ENCODE data around the gene GTF3C1.

GTF3C1 gene

DNA sequence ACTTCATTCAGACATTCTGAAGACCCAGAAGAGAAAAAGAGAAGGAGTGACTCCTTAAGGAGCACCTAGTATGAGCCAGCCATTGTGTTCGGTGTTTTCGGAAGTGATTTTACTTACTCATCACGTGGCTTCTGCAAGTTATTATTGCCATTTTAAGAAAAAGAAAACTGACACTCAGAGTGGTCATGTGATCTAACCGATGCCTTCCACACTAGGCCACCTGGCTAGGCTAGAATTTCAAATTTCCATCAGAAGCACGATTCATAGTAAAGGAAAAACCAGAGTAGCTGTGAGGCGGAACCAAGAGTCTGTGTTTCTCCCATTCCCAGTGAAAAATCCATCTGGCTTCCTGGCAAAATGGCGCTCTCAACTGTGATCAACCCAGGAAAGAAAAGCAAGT lies 32.0 kb downstream of the GTF3C1 start:
- no peak for FAIRE-seq

DNA sequence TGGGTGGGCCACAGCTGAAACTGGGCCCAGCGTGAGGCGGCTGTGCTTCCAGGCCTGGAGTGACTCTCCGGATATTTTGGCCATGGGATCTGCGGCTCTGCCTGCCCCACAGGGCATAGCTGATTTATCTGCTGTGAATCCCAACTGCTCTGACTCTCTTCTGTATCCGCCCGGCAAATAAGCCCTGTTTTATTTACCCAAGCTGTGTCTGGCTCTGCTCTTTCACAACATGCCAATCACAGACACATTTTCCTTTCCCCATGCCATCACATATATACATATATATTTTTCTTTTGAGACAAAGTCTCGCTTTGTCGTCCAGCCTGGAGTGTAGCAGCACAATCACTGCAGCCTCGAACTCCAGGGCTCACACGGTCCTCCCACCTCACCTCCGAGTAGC lies 33.3 kb downstream of the GTF3C1 start:
- no peak for FAIRE-seq

DNA sequence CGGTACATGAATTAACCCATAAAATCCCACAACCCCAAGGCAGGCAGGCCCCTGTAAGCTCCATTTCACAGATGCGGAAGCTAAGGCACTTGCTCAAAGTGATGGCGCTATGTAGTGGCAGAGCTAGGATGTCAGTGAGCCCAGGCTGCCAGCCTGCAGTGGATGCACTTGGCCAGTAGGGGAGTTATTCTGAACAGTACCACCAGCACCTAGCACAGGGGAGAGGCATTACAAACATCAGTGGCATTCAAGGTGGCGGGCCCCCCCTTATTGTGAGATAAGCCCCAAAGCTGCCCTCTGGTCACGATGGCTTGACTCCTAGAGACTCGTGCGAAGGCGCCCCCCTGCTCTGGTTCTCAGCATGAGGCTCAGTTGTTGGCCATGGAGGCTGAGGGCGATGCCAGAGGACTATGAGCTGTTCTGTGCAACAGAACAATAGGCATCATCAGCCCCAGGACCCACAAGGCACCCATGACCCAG lies 33.8 kb downstream of the GTF3C1 start:
- no peak for FAIRE-seq

DNA sequence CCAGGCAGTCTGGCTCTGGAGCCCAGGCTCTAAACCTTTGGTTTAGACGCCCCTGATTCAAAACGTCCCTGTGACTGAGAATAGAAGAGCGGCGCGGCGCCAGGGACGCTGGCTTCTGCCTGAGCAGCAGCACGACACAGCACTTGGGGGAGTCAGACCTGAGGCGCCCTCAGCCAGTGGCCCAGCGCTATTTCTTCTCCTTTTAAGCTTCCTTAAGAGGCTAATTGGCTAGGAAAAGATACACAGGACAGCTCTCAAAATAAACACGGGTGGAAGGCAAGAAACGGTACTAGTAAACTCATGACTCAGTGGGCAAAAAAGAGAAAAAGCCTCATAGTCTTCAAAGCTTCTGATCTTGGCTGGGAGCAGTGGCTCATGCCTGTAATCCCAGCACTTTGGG lies 34.9 kb downstream of the GTF3C1 start:
- no peak for FAIRE-seq

DNA sequence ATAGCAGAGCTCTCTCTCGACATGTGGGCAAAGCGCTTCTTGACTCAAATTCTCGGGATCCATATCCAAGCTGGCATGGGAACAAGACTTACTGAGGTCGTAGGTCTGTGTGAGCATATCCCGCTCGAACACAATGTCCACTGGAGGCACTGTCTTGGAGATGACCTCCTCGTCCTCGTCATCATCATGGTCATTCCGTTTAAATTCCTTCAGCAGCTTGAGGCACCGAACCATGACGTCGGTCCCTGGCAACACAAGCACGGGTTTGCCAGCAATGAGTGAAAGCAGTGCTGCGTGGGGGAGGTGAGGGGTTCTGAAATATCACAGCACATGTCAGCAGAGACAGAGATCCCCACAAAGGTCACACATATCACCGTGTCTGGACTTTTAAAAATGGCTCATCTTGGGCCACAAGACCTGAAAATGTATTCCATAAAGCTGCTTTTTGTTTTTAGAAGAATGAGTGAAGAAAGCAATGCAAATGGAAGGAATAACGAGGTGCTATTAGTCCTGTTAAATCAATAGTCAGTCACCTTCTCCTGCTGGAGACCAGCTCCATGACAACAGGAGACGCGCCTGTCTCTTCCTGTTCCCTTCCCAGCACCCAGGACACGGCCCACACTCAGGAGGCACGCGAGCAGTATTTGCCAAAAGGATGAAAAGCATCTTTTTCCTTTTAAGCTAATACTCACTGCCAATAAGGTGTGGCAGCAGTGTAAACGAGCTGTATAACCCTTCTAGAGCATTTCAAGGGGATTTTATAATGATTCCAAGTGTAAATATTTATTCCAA lies 37.9 kb downstream of the GTF3C1 start:
- no peak for FAIRE-seq

DNA sequence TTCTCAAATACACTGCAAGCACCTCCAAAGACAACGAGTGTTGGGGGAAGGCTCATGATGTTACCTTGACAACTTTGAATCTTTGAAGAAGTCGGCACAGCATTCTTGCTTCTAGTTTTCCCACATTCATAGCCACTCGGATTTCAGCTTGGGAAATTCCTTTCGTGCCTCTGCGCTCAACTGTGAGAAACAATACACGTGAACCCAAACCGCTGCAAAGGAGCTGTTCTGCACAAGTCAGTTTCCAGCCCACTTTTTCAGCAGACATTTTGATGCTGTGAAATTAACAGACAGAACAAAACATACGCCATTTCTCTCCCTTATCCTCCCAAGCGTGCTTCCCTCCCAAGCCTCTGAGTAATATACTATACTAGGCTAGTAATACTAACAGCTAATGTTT lies 41.2 kb downstream of the GTF3C1 start:
- FAIRE-seq, result no peak

DNA sequence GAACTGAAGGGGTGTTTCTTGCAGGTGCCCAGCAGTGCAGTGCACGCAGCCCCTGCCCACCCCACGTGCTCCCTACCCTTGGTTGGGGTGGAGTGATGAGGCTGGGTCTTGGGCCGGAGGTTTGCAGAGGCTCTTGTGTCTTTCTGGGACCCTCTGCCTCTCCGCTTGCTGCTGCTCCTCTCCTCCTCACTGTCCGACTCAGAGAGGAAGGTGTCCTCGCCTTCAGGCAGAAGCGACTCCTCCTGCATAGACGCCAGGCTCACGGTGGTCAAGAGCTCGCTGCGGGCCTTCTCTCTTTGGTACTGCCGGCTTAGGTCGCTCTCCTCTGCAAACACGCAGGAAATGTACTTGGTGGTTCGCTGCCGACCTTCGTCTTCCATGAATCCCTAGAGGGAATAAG lies 42.9 kb downstream of the GTF3C1 start:
- FAIRE-seq, result no peak

DNA sequence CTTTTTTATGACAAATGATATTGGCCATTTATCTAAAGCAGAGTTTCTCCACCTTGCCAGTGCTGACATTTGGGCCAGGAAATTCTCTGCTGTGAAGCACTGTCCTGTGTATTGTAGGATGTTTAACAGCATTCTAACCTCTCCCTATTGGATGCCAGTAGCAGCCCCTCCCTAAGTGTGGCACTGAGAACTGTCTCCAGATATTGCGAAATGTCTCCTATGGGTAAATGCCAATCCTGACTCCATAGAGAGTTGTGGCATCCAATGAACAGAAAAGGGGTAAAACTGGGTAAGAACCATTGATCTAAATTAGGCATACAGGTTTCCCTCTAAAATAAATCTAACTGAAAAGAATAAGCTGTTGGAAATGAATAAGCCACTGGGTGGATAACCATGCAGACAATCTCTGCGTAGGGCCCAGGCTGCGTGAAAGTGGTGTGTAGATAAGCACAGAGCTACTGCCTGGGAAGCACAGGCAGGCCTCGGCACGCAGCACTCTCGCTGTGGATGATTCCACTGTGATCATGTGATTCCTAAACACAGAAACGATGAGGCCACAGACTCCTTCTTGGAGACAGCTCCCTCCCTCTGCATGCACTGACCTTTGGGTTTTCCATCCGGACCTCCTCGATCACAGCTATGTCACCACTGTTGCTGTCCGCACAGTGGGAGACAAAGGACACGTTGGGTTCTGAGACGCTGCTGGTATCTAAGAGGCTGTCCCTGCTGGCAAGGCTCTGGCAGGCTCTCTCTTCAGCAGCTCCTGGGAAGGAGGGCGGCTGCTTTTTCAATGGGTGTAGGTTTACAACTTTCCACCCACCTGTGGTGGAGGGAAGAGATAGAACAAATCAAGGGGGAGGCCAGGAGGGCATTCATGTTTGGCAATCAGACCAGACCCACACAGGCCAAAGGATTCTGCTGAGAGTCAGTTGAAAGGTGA lies 44.1 kb downstream of the GTF3C1 start:
- no peak for FAIRE-seq

DNA sequence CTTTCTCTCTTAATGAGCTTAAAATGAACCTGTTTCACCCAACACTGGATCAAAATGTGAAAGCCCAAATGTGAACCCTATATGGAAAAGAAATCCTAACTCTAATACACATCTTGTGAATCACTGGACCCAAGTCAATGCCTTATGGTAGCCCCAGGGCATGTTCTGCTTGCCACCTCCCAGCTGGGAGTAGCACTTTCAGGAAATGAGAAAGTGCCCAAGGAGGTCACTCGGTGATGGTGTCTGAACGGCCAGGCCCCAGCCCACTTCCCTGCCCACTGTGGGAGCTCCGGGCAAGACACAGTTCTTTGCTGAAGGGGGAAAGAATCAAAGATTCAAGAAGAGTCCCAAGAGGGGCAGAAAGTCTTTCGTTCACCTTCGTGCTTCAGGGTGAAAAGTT lies 46.1 kb downstream of the GTF3C1 start:
- FAIRE-seq, result no peak

DNA sequence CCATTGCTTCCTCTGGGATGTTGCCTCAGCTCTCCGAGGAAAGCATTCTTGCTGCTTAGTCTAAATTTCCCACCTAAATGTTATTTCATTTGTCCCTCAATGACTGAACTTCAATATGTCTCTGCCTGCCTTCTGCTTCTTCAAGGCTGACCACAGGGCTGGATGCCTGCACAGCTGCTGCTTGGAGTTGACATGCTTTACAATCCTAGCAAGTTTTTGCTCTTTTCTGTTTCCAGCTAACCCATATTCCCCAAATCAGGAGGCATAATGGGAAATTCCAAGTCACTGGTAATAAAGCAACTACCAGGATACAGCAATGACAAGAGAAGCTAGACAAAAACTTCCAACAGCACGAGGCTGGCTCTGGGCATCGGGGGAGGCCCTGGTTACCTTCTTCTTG lies 48.9 kb downstream of the GTF3C1 start:
- no peak for FAIRE-seq

DNA sequence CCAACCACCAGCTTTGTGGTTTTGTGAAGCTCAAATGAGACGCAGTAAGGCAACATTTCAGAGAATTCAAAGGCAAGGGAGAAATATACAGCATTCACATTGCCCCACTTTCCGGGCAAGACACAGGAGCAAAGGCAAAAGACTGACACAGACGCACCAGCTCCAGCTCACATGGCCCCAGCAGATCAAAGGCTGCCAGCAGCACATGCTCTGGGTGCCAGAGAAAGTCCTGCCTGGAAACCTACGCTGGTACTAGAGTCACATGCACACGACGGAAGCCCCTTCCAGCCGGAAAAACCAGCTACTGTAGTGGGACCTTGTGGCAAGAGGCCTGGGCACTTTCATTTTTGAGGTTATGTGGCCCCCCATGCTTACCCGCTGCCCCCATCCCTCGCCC lies 50.1 kb downstream of the GTF3C1 start:
- FAIRE-seq, result no peak

DNA sequence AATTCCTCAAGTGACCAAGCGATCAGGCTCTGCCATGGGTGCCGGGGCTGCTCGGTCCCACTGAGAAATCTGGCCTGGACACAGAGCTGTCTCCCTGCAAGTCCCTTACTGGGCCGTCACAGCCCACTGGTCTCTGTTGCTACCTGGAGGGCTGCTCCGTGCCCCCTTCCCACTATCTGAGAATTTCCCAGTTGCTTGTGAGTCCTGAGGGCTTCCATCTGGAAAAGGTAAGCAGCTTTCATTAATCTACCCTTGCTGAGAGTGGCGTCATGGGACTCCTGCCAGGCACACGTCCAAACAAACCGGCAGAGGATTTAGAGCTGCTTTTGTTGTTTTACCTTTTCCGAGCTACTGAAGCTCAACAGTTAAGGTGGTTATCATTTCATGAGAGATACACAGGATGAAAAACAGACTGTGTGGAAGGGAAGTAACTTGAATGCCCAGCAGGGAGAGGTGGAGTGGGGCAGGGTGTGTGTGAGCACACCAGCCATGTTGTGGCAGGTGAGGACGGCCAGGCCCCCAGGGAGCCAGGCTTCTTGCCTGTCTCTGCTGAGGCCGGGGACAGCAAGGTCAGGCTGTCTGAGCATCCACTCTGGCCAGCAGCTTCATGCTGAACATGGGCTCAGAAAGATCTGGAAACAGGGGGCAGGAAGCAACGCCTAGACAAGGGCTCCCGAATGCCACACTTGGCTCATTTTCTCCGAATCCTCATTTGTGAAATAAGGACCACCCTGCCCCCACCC lies 50.6 kb downstream of the GTF3C1 start:
- no peak for FAIRE-seq

DNA sequence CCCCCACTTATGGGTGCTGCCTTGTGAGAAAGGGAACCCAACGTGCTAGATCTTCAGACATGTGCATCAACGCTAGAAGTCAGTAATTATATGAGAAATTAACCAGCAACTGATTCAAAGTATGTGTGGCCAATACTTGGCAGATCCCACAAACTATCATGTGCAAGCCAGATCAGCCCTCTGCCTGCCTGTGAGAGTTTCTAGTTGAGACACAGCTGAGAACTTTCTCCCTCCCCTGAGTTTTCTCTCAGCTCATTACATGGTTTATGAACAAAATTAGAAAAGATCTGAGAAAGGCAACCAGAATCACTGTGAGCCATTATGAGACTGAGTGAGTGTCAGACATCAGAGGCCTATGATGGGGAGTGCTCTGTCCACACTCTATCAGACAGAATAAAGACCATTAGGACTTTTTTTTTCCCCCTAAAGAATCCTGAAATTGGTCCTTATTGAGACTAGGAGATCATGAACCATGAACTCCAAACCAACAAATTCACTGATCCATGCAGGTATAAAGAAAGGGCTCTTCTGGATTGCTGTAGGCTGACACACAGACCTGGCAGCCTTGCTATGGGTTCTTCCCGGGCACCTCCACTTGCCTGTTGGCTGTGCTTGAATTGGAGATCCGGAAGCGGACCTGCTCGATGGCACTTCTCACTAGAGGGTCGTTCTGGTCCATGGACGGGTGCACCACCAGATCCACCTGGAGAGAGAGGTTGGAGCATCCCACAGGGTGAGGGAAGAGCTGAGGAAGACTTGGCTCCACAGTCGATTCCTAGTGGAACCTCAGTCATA lies 51.5 kb downstream of the GTF3C1 start:
- no peak for FAIRE-seq

DNA sequence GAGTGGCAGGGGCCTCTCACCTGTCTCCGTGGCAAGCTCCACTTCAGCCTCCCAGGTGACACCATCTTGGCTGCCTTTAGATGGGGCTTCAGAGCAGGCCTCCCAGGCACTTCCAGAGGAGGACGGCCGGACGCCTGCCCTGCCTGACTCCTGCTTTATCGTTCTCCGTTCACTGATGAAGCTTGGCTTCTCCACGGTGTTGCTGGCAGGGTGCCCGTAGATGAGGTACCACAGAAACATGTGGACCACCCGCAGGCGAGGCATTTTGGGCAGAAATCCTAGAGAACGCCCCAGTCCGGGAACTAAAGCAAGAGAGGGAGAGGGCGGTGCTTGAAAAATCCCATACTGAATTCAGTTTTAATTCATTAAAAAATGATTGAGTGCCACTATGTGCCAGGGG lies 54.5 kb downstream of the GTF3C1 start:
- FAIRE-seq, result no peak

DNA sequence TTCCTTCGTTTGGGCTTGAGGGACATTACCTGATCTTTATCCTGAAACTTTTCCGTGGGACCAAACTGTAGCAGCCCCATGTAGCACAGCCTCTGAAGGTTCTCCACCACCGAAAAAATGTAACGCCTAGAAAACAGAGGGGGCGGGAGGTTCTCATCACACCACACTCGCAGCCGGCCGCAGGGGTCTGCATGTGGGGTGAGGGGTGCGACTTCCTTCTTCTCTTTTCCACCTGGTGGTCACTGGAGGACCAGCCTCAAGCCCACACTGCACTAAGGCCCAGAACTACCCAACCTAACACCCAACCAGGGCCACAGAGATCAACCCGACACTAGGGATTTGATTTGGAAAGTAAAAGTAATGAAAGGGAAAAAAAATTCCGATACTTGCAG lies 57.1 kb downstream of the GTF3C1 start:
- FAIRE-seq, result no peak

DNA sequence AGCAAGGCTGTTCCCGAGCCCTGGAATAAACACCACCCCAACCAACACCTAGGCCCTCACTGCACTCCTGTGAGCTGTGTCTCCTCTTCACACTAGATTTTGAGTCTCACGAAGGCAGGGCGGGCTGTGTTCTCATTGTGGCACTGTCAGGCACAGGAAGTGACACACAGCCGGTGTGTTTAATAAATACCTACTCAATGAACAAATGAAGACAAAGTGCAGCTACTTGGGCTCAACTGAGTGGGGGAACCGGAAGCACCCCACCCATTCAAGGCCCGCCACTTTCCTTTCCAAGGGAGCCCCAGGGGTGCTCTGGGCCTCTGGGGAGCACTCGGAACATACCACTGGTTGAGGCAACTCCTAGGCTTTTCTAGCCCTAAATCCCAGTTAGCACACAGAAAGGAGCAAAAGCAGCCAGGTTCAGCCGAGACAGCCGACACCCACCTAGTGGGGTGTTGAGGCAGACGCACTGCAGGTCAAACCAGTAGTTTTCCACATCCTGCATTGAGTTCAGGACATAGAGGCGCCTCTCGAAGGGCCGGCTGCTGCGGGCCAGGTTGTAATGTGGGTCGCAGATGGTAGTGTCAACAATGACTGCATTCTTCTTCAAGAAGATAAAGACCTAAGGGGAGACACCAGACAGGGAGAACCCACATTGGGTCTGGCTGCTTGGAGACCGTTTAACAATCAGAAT lies 57.7 kb downstream of the GTF3C1 start:
- no peak for FAIRE-seq

DNA sequence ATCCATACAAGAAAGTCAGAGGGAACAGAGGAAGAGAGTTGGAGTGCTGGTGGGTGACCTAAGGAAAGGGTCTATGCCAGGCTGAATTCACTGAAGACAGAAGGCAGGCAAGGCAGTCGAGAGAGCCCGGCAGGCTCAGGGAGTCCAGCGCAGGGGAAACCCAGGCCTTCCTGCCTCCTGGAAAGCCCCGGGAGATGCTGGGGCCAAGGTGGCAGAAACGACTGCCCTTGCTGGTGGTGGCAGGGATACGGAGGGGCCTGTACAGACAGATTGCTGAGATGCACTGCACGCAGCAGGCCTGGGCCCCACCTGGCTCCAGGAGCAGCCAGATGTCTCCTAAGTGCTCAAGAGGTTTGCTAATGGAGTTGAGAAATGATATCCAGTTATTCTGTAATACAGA lies 59.8 kb downstream of the GTF3C1 start:
- no peak for FAIRE-seq

DNA sequence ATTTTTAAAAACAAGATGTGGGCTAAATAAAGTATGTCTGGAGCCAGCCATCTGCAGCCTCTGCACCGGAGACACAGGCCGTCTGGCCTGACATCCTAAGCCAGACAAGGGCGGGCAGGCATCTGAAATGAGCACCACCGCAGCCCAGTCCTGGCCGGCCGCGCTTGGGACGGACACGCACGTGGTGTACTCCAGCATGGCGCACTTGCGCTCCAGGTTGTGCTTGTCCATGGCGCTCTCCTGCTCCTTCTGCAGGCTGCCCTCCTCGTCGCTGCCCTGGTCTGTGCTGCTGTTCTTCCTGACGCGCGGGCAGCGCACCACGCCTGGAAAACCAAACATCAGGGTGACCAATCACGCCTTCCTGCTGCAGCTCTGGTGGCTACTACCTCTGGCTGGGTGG lies 60.3 kb downstream of the GTF3C1 start:
- no peak for FAIRE-seq

DNA sequence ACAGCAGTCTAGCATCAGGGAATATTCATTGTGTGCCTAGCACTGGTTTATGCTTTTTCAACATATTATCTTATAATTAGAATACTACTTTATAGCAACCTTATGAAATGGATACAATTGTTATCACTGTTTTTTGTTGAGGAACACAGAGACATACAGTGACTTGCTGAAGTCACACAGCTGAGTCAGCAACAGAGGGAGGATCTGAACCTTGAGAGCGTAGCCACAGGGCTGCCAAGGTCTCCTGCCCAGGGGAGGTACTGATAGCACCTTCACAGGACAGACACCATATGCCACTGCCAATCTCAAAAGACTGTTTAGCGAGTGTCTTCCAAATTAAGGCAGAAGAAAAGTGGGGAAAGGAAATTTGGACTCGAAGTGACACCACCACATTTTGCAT lies 63.0 kb downstream of the GTF3C1 start:
- no peak for FAIRE-seq

DNA sequence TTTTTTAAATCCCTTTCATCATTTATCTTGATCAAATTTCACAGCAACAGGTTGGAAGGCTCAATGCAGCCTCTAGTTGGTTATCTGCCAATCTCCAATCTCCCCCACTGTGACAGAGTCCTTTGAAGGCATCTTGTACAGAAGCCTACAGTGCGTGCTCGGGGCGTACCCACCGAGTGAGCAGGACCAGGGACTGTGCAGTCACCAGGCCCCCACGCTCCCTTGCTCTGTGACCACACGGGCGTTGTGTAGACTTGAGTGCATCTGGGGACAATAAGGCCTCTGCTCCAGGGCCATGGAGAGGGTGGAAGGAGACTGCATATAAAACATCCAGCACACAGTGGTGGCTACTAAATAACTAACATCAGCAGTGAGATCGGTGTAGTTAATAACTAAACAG lies 63.4 kb downstream of the GTF3C1 start:
- FAIRE-seq, result no peak

DNA sequence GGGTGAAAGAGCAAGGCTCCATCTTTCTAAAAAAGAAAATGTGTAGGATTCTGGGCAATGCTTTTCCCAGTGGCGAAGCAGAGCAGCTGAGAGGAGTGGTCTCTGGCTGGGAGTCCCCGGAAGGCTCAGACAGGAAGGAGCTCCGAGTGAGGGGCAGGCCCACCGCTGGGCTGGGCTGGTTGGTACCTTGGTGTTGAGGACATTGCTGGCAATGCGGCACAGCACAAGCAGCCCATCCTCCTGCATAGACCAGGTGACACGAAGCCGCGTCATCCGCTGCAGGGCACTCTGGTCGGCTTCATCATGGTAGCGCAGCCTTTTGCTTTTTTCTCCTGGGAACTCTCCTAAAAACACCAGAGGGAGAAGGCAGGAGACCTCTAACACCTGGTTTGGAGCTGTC lies 63.9 kb downstream of the GTF3C1 start:
- FAIRE-seq, result no peak

DNA sequence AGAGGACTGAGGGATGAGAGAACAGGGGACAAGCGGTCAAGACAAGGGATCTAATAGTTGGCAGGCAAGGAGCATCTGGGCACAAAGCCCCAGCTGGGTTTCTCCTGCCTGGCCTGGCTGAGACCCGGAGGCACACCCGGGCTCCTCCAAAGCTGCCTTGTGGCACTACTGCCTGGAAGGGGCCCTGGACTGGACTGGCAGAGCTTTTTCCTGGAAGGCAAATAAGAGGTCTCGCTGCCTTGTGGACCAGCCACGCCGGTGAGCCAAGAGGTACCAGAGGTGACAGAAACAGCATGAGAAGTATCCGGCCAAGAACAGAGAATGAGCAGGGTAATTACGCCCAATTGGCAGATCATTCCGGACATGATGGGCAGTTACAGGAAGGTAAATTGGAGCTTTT lies 64.6 kb downstream of the GTF3C1 start:
- no peak for FAIRE-seq

Measured in G401.6 (cell line).